Gastrocnemius medialis (tissue), 4 donors: ENCODE results near the gene DRICH1.
"Not testable (repeated sequence)": the region's sequence is repeated elsewhere in the genome, so short reads cannot be mapped to it uniquely, and the experiment has no call there.

Experiments
- CTCF ChIP-seq, 5 experiments: fragments of 450-650 bp in 3 of 5; fragments of 200-600 bp in 2 of 5; sonication (generic) in 2 of 5; IDR thresholded peaks in 4 of 5; conservative IDR thresholded peaks in 1 of 5; 1 replicate in 4 of 5; 2 replicates in 1 of 5; pipeline ENCODE4 v1.5.1; 2016 to 2019; ENCODE audit warnings: antibody characterized with exemption in 5 of 5, mild to moderate bottlenecking in 3 of 5, moderate library complexity in 3 of 5
- POLR2A ChIP-seq, 2 donors: fragments of 450-650 bp; IDR thresholded peaks; one replicate each; pipeline ENCODE4 v1.6.1; 2017; ENCODE audit warnings: antibody characterized with exemption in 2 of 2, mild to moderate bottlenecking in 2 of 2, moderate library complexity in 2 of 2

GRCh38 chr22:23660381-23660780, 28.3 kb upstream of the DRICH1 start:
- not testable (repeated sequence) for TF ChIP-seq POLR2A (IDR thresholded peaks at IDR 0.05); CTCF (IDR thresholded peaks at IDR 0.05 in 4 of 5, conservative IDR thresholded peaks at IDR 0.05 in 1 of 5)
